B cell (primary cell): ENCODE results near the gene FRMD3. TPM values are rescaled to one million over a fixed set of nuclear protein-coding genes. Genes with fewer than 3 reads are reported as not detected.

ENCODE experiments used
- ATAC-seq: fragments of 200-7000 bp; cut with Tn5 transposase; one replicate; pipeline ENCODE4 v1.10.0; 2021; ENCODE audit warnings: low read depth, mild to moderate bottlenecking, moderate number of reproducible peaks, moderate library complexity
- CTCF ChIA-PET: fragments of 350-600 bp; sonication (Branson Sonifier 250); formaldehyde crosslinking; loops from one replicate; lab custom pipeline; 2021; ENCODE audit warnings: antibody characterized with exemption, inconsistent platforms; lab: Charles Lee
- POLR2A ChIA-PET: fragments of 350-600 bp; sonication (Branson Sonifier 250); formaldehyde crosslinking; loops from one replicate; lab custom pipeline; 2021; ENCODE audit warnings: antibody characterized with exemption; lab: Charles Lee
- DNase-seq: peaks from one replicate; pipeline ENCODE4 v3.0.0; 2013
- H2AFZ ChIP-seq: 2 replicates; pipeline ENCODE4 v1.6.1; 2012; ENCODE audit warnings: mild to moderate bottlenecking, low read depth, low read length; ENCODE audit not compliant: insufficient read depth, poor library complexity, severe bottlenecking
- H3K27ac ChIP-seq, 2 donors: 1 replicate in 1 of 2; 2 replicates in 1 of 2; pipeline ENCODE4 v1.5.1; 2012 to 2013; ENCODE audit warnings: low read length in 2 of 2, mild to moderate bottlenecking in 2 of 2, moderate library complexity in 1 of 2
- H3K27me3 ChIP-seq, 4 experiments: fragments of 200-600 bp in 1 of 4; sonication (generic) in 1 of 4; replicated peaks in 1 of 4; 1 replicate in 2 of 4; 2 replicates in 2 of 4; pipeline versions ENCODE4 v1.6.1 to v1.7.0; 2013 to 2016; ENCODE audit warnings: low read length in 3 of 4, mild to moderate bottlenecking in 2 of 4, mixed read lengths in 1 of 4, moderate library complexity in 1 of 4; ENCODE audit not compliant: insufficient read depth in 4 of 4, control insufficient read depth in 3 of 4; ENCODE audit errors: control extremely low read depth in 1 of 4
- H3K36me3 ChIP-seq, 2 experiments: replicated peaks in 1 of 2; 1 replicate in 1 of 2; 2 replicates in 1 of 2; pipeline versions ENCODE4 v1.6.1 to v1.7.1; 2013; ENCODE audit warnings: low read length in 1 of 2; ENCODE audit not compliant: insufficient read depth in 2 of 2, control insufficient read depth in 1 of 2; ENCODE audit errors: control extremely low read depth in 1 of 2, extremely low read depth in 1 of 2
- H3K4me1 ChIP-seq, 2 donors: fragments of 200-600 bp in 1 of 2; sonication (generic) in 1 of 2; 1 replicate in 1 of 2; 2 replicates in 1 of 2; pipeline versions ENCODE4 v1.5.1 to v1.6.1; 2013 to 2017; ENCODE audit warnings: low read length in 2 of 2; ENCODE audit not compliant: control insufficient read depth in 2 of 2, insufficient read depth in 2 of 2
- H3K4me2 ChIP-seq: replicated peaks from 2 replicates; pipeline ENCODE3; 2012; ENCODE audit warnings: mild to moderate bottlenecking, low read depth, low read length; ENCODE audit not compliant: poor library complexity, severe bottlenecking
- H3K4me3 ChIP-seq, 5 experiments: fragments of 200-600 bp in 1 of 5; sonication (generic) in 1 of 5; 1 replicate in 3 of 5; 2 replicates in 2 of 5; pipeline versions ENCODE4 v1.5.1 to v1.7.0; 2011 to 2016; ENCODE audit warnings: low read length in 4 of 5, mild to moderate bottlenecking in 4 of 5, low read depth in 2 of 5, control low read depth in 1 of 5, moderate library complexity in 1 of 5; ENCODE audit not compliant: insufficient read depth in 1 of 5; ENCODE audit errors: control extremely low read depth in 1 of 5, extremely low read depth in 1 of 5
- H3K79me2 ChIP-seq: fragments of 200-600 bp; sonication (generic); one replicate; pipeline ENCODE4 v1.6.0; 2016; ENCODE audit warnings: low read length; ENCODE audit not compliant: control insufficient read depth, insufficient read depth
- H3K9ac ChIP-seq: fragments of 200-600 bp; sonication (generic); 2 replicates; pipeline ENCODE4 v1.6.1; 2017; ENCODE audit warnings: mild to moderate bottlenecking, low read length, moderate library complexity
- H3K9me3 ChIP-seq, 3 donors: one replicate each; pipeline versions ENCODE4 v1.6.1 to v1.7.1; 2013; ENCODE audit warnings: low read length in 2 of 3; ENCODE audit not compliant: control insufficient read depth in 2 of 3, insufficient read depth in 1 of 3; ENCODE audit errors: control extremely low read depth in 1 of 3
- H4K20me1 ChIP-seq: 2 replicates; pipeline ENCODE4 v1.6.0; 2012; ENCODE audit warnings: mild to moderate bottlenecking, low read length; ENCODE audit not compliant: insufficient read depth, control insufficient read depth, poor library complexity, severe bottlenecking
- H3K27ac Mint-ChIP-seq: one replicate; pipeline ENCODE4 v1.8.0; 2021; ENCODE audit warnings: mixed read lengths
- H3K27me3 Mint-ChIP-seq: one replicate; pipeline ENCODE4 v1.8.0; 2021; ENCODE audit warnings: mixed read lengths
- H3K4me1 Mint-ChIP-seq: one replicate; pipeline ENCODE4 v1.8.0; 2021; ENCODE audit warnings: mixed read lengths
- H3K4me3 Mint-ChIP-seq: one replicate; pipeline ENCODE4 v1.8.0; 2021; ENCODE audit warnings: mixed read lengths
- H3K9me3 Mint-ChIP-seq: one replicate; pipeline ENCODE4 v1.8.0; 2022; ENCODE audit warnings: mixed read lengths; ENCODE audit not compliant: insufficient read depth
- EZH2 ChIP-seq: IDR thresholded peaks from 2 replicates; pipeline ENCODE4 v1.6.1; 2012; ENCODE audit warnings: borderline replicate concordance, low read depth, mild to moderate bottlenecking, moderate library complexity, low read length; ENCODE audit not compliant: insufficient read depth, poor library complexity, severe bottlenecking
- WGBS: methylation state at CpG from one replicate; pipeline ENCODE4 v1.1.5; 2013; ENCODE audit warnings: missing lambda C conversion rate; ENCODE audit not compliant: insufficient coverage; 5-methylcytosine and 5-hydroxymethylcytosine counted together
- intact Hi-C: fragments of 100-400 bp; cut with micrococcal nuclease; formaldehyde crosslinking; loops from one replicate; pipeline ENCODE4 v1.10.0; 2022
- polyA plus RNA-seq: library from polyadenylated mRNA; depleted of rRNA; stranded (reverse); fragments of >200 nt; gene quantifications from 2 replicates; pipeline ENCODE4 v1.2.3, GENCODE V29; 2012
- total RNA-seq, 2 donors: library from RNA; stranded (reverse); fragments of 120-200 nt in 1 of 2; gene quantifications; 1 replicate in 1 of 2; 2 replicates in 1 of 2; pipeline versions ENCODE4 v1.2.3 to v1.2.4, GENCODE V29; 2013 to 2022
- TF ChIP-seq, protein P1 (sequence below): fragments of 200-600 bp; IDR thresholded peaks from one replicate; pipeline ENCODE4 v1.8.0; 2022; ENCODE audit warnings: antibody characterized with exemption, mild to moderate bottlenecking

The FRMD3 gene
- total and polyA plus RNA-seq, 2 donors (not counting 1 experiment from before 2014, with no cell fraction given), result 0.37 to 0.49 TPM

DNA sequence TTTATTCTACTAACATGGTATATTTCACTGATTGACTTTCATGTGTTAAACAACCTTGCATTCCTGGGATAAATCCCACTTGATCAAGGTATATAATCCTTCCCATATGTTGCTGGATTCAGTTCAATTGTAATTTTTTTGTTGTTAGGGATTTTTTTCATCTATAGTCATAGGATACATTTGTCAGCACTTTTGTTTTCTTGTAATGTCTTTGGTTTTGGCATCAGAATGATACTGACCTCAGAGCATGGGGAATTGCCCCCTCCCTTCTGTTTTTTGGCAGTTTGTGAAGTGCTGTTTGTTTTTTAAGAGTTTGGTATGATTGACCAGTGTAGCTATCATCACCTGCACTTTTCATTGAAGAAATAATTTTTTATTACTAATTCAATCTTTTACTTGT is 298.5 kb downstream of the FRMD3 start:
- CTCF ChIA-PET, result no interaction called here
- H3K4me3 ChIP-seq, result no peak overlapping the region
- H3K27ac ChIP-seq, result no peak overlapping the region
- POLR2A ChIA-PET, result no interaction called here
- no peaks in the 10 kb centered on the region for H3K4me1 ChIP-seq
- ATAC-seq (no peak), DNase-seq (no peak)
- Mint-ChIP-seq H3K4me1 (no peaks in the 10 kb centered on the region), H3K4me3 (no peak overlapping the region), H3K27ac (no peak overlapping the region), H3K9me3 (no peaks in the 10 kb centered on the region), H3K27me3 (no peaks in the 10 kb centered on the region)
- H3K27me3 ChIP-seq, result no peaks in the 10 kb centered on the region
- H3K9ac ChIP-seq, result no peak overlapping the region
- no peaks in the 10 kb centered on the region for H3K9me3 ChIP-seq
- H3K4me2 ChIP-seq, result no peak overlapping the region
- H4K20me1 ChIP-seq, result no peaks in the 10 kb centered on the region
- TF ChIP-seq, protein P1, sequence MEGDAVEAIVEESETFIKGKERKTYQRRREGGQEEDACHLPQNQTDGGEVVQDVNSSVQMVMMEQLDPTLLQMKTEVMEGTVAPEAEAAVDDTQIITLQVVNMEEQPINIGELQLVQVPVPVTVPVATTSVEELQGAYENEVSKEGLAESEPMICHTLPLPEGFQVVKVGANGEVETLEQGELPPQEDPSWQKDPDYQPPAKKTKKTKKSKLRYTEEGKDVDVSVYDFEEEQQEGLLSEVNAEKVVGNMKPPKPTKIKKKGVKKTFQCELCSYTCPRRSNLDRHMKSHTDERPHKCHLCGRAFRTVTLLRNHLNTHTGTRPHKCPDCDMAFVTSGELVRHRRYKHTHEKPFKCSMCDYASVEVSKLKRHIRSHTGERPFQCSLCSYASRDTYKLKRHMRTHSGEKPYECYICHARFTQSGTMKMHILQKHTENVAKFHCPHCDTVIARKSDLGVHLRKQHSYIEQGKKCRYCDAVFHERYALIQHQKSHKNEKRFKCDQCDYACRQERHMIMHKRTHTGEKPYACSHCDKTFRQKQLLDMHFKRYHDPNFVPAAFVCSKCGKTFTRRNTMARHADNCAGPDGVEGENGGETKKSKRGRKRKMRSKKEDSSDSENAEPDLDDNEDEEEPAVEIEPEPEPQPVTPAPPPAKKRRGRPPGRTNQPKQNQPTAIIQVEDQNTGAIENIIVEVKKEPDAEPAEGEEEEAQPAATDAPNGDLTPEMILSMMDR, result no peak
- TF ChIP-seq EZH2, result no peak
- no peak overlapping the region for H2AFZ ChIP-seq
- H3K79me2 ChIP-seq, result no peaks in the 10 kb centered on the region
- H3K36me3 ChIP-seq, result no peaks in the 10 kb centered on the region
- intact Hi-C loops, result no loop called here

DNA sequence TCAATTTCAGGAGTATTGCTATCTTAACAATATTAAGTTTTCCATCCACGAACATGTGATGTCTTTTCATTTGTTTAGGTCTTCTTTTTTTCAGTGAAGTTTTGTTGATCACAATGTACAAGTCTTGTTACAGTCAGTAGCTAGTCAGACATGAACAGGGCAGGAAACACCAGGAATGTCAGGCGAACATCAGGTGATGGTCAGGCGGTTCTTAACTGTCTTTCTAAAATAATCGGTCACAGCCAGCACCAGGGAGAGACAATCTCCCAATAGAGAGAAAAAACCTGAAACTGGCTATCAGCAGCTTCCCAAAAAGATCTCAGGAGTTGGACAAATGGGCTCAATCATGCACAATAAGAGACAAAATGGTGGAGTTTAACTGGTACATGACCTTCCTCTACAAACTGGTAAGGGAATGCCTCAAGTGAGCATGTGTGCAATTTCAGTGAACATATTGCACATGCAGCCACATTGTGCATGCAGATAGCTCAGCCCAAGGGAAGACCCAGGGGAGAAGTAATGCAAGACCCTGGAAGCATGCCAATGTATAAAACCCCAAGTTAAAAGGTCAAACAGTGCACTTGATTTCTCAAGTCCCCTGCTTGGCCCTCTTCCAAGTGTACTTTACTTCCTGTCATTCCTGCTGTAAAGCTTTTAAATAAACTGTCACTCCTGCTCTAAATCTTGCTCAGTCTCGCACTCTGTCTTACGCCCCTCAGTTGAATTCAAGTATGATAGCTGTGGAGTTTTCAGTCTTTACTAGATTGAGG is 299.1 kb downstream of the FRMD3 start:
- no peak overlapping the region for H3K4me3 Mint-ChIP-seq
- ChIA-PET POLR2A (no interaction called here), CTCF (no interaction called here)
- Histone ChIP-seq H3K4me1 (no peaks in the 10 kb centered on the region), H3K27ac (no peak overlapping the region), H3K4me2 (no peak overlapping the region), H4K20me1 (no peaks in the 10 kb centered on the region), H3K79me2 (no peaks in the 10 kb centered on the region), H3K4me3 (no peak overlapping the region), H3K36me3 (no peaks in the 10 kb centered on the region), H2AFZ (no peak overlapping the region), H3K27me3 (no peaks in the 10 kb centered on the region), H3K9me3 (no peaks in the 10 kb centered on the region), H3K9ac (no peak overlapping the region)
- WGBS, result 100% methylated on average over 1 of the region's 6 CpGs
- DNase-seq (no peak), ATAC-seq (no peak)
- intact Hi-C loops, result no loop called here
- H3K4me1 Mint-ChIP-seq, result no peaks in the 10 kb centered on the region
- no peaks in the 10 kb centered on the region for H3K27me3 Mint-ChIP-seq
- H3K9me3 Mint-ChIP-seq, result no peaks in the 10 kb centered on the region
- H3K27ac Mint-ChIP-seq, result no peak overlapping the region
- TF ChIP-seq, protein P1, result no peak
- TF ChIP-seq EZH2, result no peak
